OCI-LY1 (cell line): ENCODE data around the gene CATSPER1.

ENCODE experiments used
- EZH2 ChIP-seq: fragments of 200-600 bp; sonication (generic), shearing (Covaris generic); IDR thresholded peaks from 2 replicates; pipeline ENCODE4 v1.8.0; 2017; ENCODE audit warnings: borderline replicate concordance, mixed run types, mild to moderate bottlenecking, antibody characterized with exemption, low read length, moderate library complexity, mixed read lengths
- TF ChIP-seq, protein P1 (sequence below): fragments of 200-600 bp; sonication (generic), shearing (Covaris generic); IDR thresholded peaks from 2 replicates; pipeline ENCODE4 v1.5.1; 2017; ENCODE audit warnings: mild to moderate bottlenecking, antibody characterized with exemption, low read length, moderate library complexity, mixed read lengths

DNA sequence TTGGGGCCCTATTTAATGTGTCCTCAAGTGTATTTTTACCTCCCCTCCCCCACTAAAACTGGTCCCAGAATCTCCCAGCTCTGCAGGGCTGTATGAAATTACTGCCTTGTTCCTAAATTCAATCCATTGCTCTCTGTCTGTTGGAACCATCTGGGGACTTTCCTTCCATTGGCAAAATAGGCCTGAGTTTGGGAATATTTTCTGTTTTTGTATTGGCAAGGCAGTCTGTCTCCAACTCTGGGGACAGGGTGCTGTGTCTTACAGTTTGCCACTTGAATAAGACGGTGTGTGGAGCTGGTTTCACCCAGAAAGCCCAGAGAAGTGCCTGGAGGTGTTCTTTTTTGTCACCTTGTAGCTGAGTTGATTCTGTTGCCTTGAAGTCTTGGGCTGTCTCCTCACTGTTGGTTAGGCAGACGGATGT lies 45.1 kb upstream of the CATSPER1 start:
- TF ChIP-seq, protein P1, sequence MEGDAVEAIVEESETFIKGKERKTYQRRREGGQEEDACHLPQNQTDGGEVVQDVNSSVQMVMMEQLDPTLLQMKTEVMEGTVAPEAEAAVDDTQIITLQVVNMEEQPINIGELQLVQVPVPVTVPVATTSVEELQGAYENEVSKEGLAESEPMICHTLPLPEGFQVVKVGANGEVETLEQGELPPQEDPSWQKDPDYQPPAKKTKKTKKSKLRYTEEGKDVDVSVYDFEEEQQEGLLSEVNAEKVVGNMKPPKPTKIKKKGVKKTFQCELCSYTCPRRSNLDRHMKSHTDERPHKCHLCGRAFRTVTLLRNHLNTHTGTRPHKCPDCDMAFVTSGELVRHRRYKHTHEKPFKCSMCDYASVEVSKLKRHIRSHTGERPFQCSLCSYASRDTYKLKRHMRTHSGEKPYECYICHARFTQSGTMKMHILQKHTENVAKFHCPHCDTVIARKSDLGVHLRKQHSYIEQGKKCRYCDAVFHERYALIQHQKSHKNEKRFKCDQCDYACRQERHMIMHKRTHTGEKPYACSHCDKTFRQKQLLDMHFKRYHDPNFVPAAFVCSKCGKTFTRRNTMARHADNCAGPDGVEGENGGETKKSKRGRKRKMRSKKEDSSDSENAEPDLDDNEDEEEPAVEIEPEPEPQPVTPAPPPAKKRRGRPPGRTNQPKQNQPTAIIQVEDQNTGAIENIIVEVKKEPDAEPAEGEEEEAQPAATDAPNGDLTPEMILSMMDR: no peak
- no peak for TF ChIP-seq EZH2
